Kidney epithelial cell (primary cell): ENCODE results near the gene THOC2. TPM values are rescaled to one million over a fixed set of nuclear protein-coding genes. Genes with fewer than 3 reads are reported as not detected.
"Not testable (repeated sequence)": the region's sequence is repeated elsewhere in the genome, so short reads cannot be mapped to it uniquely, and the experiment has no call there.

ENCODE experiments used
- DNase-seq: peaks from one replicate; pipeline ENCODE4 v3.0.0-alpha.2; 2010; ENCODE audit warnings: low read depth
- H3K27me3 ChIP-seq: 2 replicates; pipeline ENCODE4 v1.6.0; 2011; ENCODE audit warnings: low read length; ENCODE audit not compliant: control insufficient read depth, insufficient read depth
- H3K36me3 ChIP-seq: 2 replicates; pipeline ENCODE4 v1.5.1; 2011; ENCODE audit warnings: low read length; ENCODE audit not compliant: control insufficient read depth, insufficient read depth
- H3K4me3 ChIP-seq: 2 replicates; pipeline ENCODE4 v1.5.1; 2011; ENCODE audit warnings: low read depth, mild to moderate bottlenecking, control low read depth, low read length
- total RNA-seq: library from RNA; depleted of rRNA; stranded (reverse); fragments of >200 nt; gene quantifications from 2 replicates; pipeline ENCODE4 v1.2.3, GENCODE V29; 2015
- TF ChIP-seq, protein P1 (sequence below): IDR thresholded peaks from 2 replicates; pipeline ENCODE4 v1.5.1; 2011; ENCODE audit warnings: mild to moderate bottlenecking, moderate library complexity, low read length, control low read depth, inconsistent platforms; ENCODE audit not compliant: insufficient read depth, poor library complexity, severe bottlenecking

THOC2 gene
- total RNA-seq, 1 donor from 2014 or later = 52.1 TPM

DNA sequence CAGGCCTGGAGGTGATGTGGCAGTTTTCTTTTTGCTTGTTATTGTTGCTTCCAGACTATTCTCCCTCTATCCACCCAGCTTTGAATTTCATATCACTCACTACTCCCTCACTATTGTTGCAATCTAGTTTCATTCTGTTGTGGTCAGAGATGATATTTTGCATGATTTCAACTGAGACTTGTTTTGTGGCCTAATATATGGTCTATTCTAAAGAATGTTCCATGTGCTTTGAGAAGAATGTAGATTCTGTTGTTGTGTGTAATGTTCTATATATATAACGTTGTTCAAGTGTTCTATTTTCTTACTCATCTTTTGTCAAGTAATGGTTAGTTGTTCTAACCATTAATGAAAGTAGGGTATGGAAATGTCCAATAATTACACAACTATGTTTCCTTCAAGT lies 59.0 kb downstream of the THOC2 start:
- no peak for DNase-seq
- TF ChIP-seq, protein P1, sequence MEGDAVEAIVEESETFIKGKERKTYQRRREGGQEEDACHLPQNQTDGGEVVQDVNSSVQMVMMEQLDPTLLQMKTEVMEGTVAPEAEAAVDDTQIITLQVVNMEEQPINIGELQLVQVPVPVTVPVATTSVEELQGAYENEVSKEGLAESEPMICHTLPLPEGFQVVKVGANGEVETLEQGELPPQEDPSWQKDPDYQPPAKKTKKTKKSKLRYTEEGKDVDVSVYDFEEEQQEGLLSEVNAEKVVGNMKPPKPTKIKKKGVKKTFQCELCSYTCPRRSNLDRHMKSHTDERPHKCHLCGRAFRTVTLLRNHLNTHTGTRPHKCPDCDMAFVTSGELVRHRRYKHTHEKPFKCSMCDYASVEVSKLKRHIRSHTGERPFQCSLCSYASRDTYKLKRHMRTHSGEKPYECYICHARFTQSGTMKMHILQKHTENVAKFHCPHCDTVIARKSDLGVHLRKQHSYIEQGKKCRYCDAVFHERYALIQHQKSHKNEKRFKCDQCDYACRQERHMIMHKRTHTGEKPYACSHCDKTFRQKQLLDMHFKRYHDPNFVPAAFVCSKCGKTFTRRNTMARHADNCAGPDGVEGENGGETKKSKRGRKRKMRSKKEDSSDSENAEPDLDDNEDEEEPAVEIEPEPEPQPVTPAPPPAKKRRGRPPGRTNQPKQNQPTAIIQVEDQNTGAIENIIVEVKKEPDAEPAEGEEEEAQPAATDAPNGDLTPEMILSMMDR = no peak
- Histone ChIP-seq H3K27me3 (no peaks in the 10 kb centered on the region), H3K4me3 (no peak overlapping the region), H3K36me3 (no peaks in the 10 kb centered on the region)

GRCh38 chrX:123665197-123665596 lies 67.7 kb downstream of the THOC2 start:
- DNase-seq = peak; percentile 56

DNA sequence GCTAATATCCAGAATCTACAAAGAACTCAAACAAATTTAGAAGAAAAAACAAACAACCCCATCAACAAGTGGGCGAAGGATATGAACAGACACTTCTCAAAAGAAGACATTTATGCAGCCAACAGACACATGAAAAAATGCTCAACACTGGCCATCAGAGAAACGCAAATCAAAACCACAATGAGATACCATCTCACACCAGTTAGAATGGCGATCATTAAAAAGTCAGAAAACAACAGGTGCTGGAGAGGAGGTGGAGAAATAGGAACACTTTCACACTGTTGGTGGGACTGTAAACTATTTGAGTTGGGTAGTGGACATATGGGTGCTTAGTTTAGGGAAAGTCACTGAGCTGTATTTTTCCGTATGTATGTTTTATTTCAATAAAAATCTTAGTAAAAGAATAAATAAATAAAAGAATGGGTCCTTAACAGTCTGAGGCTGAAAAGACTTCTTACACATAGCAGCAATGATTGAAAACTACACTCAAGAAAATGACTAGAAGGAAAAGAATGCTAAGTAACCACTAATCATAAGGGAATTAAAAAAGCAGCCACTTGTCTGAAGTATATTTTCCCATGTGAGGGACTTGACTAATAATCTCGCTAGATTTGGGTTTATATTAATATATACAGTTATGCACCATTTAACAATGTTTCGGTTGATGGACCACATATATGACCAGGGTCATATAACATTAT lies 68.2 kb downstream of the THOC2 start:
- H3K27me3 ChIP-seq, H3K4me3 ChIP-seq, H3K36me3 ChIP-seq: not testable (repeated sequence)
- peak; percentile 12 for DNase-seq

More at GRCh38 chrX:123665197-123665596, 67.7 kb downstream of the THOC2 start:
- no peaks in the 10 kb centered on the region for H3K27me3 ChIP-seq
- H3K36me3 ChIP-seq = no peaks in the 10 kb centered on the region
- no peak overlapping the region for H3K4me3 ChIP-seq
- TF ChIP-seq, protein P1 = no peak

- H3K4me3 ChIP-seq, DNase-seq, H3K36me3 ChIP-seq, H3K27me3 ChIP-seq: not testable (repeated sequence)
Observed at GRCh38 chrX:123663720-123664119, 69.1 kb downstream of the THOC2 start.

GRCh38 chrX:123656507-123656906 lies 76.3 kb downstream of the THOC2 start:
- H3K36me3 ChIP-seq, DNase-seq, H3K27me3 ChIP-seq, H3K4me3 ChIP-seq: not testable (repeated sequence)

DNA sequence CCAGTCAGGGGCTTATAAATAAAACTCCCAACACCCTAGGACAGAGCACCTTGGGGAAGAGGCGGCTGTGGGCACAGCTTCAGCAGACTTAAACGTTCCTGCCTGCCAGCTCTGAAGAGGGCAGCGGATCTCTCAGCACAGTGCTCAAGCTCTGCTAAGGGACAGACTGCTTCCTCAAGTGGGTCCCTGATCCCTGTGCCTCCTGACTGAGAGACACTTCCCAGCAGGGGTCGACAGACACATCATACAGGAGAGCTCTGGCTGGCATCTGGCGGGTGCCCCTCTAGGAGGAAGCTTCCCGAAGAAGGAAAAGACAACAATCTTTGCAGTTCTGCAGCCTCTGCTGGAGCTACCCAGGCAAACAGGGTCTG lies 84.1 kb downstream of the THOC2 start:
- H3K27me3 ChIP-seq, DNase-seq, H3K4me3 ChIP-seq, H3K36me3 ChIP-seq: not testable (repeated sequence)

DNA sequence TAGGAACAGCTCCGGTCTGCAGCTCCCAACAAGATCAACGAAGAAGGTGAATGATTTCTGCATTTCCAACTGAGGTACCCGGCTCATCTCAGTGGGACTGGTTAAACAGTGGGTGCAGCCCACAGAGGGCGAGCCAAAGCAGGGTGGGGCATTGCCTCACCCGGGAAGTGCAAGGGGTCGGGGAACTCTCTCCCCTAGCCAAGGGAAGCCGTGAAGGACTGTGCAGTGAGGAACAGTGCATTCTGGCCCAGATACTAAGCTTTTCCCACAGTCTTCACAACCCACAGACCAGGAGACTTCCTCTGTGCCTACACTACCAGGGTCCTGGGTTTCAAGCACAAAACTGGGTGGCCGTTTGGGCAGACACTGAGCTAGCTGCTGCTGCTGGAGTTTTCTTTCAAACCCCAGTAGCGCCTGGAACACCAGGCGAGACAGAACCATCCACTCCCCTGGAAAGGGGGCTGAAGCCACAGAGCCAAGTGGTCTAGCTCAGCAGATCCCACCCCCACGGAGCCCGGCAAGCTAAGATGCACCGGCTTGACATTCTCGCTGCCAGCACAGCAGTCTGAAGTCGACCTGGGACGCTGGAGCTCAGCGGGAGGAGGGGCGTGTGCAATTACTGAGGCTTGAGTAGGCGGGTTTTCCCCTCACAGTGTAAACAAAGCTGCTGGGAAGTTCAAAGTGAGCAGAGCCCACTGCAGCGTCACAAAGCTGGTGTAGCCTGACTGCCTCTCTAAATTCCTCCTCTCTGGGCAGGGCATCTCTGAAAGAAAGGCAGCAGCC lies 84.6 kb downstream of the THOC2 start:
- Histone ChIP-seq H3K4me3 (no peak overlapping the region), H3K27me3 (no peaks in the 10 kb centered on the region), H3K36me3 (no peaks in the 10 kb centered on the region)
- DNase-seq = peak; percentile 38
- TF ChIP-seq, protein P1 = no peak

- no peaks in the 10 kb centered on the region for H3K27me3 ChIP-seq
- TF ChIP-seq, protein P1 = no peak
- H3K4me3 ChIP-seq = no peak overlapping the region
- no peak for DNase-seq
- no peaks in the 10 kb centered on the region for H3K36me3 ChIP-seq
Observed at GRCh38 chrX:123647244-123647643, 85.6 kb downstream of the THOC2 start.
